CD4-positive, alpha-beta T cell treated with Interleukin-21 for 1 hour (primary cell): ENCODE data around the gene ZBTB48.

Experiments used
- DNase-seq: peaks from one replicate; pipeline ENCODE4 v3.0.0-alpha.2; 2020

Gene ZBTB48

DNA sequence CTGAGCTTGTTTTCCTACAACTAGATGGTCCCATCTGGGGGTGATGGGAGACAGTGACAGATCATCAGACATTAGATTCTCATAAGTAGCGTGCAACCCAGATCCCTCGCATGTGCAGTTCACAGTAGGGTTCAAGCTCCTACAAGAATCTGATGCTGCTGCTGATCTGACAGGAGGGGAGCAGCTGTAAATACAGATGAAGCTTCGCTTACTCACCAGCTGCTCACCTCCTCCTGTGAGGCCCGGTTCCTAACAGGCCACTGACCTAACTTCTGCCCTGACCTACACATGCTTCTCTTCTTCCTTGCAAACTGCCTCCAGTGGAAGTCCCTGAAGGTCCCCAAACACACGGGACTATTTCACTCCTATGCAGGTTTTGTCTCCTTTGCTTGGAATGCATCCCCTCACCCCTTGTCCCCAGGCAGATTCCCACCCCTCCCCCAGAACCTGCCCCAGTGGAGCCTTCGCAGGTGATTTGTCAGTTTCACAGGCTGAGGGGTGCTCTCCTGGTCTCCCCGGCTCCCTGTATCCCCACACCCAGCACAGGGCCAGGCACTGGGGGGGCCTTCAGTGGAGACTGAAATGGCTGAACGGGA lies 5.7 kb upstream of the ZBTB48 start:
- no peak for DNase-seq

DNA sequence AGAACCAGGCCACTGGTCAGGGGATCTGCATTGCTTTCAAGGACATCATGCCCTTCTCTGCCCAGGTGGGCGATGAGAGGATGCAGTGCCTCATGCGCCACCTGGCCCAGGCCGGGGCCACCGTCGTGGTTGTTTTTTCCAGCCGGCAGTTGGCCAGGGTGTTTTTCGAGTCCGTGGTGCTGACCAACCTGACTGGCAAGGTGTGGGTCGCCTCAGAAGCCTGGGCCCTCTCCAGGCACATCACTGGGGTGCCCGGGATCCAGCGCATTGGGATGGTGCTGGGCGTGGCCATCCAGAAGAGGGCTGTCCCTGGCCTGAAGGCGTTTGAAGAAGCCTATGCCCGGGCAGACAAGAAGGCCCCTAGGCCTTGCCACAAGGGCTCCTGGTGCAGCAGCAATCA lies 5.0 kb upstream of the ZBTB48 start:
- no peak for DNase-seq

DNA sequence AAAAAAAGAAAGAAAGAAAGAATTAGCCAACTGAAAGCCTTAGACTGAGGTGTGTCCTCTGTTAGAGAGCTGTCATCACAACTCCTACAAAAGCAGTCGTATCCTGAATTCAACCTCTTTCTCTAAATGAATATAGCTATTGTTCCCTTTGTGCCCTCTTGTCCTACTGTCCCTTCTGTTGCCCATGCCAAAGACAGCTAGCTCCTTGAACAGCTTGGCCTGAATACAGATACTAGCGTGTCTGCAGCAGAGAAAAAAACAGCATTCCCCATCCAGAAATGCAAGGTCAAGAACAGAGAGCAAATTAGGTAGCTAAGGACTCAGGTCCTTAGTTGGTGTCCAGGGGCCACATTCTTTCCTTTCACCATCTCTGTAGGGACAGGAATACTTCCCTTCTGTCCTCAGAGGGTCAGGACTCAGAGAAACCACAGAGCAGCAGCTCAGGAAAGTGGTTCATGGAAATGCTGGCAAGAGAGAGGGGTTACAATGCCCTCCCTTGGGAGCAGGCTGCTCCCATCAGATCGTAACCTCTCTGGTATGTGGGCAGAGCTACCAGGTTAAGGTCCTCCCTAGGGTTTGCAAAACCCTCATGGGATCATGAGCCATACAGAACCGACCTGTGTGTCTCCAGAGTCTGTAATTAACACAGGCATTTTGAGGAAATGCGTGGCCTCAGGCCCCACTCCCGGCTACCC lies 1.8 kb upstream of the ZBTB48 start:
- DNase-seq = no peak

DNA sequence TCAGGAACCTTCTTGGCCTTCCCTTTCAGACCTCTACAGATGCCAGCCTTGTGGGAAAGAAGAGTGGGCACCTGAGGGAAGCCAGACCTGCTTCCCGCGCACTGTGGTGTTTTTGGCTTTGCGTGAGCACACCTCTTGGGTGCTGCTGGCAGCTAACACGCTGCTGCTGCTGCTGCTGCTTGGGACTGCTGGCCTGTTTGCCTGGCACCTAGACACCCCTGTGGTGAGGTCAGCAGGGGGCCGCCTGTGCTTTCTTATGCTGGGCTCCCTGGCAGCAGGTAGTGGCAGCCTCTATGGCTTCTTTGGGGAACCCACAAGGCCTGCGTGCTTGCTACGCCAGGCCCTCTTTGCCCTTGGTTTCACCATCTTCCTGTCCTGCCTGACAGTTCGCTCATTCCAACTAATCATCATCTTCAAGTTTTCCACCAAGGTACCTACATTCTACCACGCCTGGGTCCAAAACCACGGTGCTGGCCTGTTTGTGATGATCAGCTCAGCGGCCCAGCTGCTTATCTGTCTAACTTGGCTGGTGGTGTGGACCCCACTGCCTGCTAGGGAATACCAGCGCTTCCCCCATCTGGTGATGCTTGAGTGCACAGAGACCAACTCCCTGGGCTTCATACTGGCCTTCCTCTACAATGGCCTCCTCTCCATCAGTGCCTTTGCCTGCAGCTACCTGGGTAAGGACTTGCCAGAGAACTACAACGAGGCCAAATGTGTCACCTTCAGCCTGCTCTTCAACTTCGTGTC lies 995 bp upstream of the ZBTB48 start:
- no peak for DNase-seq

DNA sequence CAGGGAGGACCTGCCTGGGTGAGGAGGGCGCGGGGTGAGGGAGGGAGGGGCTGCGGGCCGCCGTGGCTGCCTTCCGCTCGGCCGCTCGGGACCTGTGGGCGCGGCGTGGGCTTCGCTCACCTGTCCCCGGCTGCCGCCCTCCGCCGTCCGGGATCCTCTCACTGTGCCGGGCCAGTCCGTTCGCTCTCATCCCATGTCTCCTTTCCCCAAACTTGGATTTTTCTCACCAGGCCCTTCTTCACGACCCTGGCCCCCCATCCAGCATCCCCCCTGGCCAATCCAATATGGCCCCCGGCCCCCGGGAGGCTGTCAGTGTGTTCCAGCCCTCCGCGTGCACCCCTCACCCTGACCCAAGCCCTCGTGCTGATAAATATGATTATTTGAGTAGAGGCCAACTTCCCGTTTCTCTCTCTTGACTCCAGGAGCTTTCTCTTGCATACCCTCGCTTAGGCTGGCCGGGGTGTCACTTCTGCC lies 362 bp downstream of the ZBTB48 start:
- DNase-seq = peak; percentile 17

DNA sequence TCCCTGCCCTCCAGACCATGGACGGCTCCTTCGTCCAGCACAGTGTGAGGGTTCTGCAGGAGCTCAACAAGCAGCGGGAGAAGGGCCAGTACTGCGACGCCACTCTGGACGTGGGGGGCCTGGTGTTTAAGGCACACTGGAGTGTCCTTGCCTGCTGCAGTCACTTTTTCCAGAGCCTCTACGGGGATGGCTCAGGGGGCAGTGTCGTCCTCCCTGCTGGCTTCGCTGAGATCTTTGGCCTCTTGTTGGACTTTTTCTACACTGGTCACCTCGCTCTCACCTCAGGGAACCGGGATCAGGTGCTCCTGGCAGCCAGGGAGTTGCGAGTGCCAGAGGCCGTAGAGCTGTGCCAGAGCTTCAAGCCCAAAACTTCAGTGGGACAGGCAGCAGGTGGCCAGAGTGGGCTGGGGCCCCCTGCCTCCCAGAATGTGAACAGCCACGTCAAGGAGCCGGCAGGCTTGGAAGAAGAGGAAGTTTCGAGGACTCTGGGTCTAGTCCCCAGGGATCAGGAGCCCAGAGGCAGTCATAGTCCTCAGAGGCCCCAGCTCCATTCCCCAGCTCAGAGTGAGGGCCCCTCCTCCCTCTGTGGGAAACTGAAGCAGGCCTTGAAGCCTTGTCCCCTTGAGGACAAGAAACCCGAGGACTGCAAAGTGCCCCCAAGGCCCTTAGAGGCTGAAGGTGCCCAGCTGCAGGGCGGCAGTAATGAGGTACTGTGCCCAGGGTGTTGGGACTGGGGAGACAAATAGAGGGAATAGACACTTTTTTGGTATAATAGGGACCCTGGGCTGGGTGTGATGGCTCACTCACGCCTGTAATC lies 1.0 kb downstream of the ZBTB48 start:
- DNase-seq = no peak

DNA sequence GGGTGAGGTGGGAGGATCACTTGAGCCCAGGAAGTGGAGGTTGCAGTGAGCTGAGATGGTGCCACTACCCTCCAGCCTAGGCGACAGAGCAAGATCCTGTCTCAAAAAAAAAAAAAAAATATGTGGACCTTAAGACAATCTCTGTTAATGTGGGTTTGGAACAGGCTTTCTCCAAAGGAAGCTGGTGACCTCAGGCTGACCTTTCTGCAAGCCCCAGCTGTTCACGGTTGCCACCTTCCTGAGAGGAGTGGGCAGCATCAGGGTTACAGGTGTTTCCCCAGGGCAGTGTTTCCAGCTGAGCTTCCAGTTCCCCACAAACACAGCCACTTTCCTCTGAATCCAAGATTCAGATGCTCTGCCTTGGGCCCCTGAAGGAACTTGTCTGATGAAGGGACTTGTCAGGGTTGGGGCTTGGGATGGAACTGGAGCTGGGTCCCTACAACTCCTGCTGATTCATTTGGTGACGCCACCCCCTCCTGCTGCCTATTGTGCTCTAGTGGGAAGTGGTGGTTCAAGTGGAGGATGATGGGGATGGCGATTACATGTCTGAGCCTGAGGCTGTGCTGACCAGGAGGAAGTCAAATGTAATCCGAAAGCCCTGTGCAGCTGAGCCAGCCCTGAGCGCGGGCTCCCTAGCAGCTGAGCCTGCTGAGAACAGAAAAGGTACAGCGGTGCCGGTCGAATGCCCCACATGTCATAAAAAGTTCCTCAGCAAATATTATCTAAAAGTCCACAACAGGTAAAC lies 1.9 kb downstream of the ZBTB48 start:
- no peak for DNase-seq

DNA sequence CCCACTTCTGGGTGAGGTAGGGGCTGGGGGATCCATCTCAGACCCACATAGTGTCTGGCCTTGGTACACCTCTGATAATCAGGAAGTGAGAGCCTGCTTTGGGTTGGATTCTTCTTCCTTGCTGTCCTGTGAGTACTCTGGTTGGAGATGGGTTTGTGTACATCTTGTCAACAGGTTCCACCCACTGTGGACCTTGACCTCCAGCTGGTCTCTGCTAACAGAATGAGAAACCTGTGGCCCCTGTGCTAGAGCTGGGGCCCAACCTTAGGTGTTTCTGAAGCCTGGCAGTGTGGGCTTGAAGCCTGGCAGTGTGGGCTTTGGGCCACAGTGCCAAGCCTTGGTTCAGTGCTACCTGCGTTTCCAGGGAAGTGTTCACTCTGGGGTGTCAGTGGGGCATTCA lies 2.6 kb downstream of the ZBTB48 start:
- no peak for DNase-seq

DNA sequence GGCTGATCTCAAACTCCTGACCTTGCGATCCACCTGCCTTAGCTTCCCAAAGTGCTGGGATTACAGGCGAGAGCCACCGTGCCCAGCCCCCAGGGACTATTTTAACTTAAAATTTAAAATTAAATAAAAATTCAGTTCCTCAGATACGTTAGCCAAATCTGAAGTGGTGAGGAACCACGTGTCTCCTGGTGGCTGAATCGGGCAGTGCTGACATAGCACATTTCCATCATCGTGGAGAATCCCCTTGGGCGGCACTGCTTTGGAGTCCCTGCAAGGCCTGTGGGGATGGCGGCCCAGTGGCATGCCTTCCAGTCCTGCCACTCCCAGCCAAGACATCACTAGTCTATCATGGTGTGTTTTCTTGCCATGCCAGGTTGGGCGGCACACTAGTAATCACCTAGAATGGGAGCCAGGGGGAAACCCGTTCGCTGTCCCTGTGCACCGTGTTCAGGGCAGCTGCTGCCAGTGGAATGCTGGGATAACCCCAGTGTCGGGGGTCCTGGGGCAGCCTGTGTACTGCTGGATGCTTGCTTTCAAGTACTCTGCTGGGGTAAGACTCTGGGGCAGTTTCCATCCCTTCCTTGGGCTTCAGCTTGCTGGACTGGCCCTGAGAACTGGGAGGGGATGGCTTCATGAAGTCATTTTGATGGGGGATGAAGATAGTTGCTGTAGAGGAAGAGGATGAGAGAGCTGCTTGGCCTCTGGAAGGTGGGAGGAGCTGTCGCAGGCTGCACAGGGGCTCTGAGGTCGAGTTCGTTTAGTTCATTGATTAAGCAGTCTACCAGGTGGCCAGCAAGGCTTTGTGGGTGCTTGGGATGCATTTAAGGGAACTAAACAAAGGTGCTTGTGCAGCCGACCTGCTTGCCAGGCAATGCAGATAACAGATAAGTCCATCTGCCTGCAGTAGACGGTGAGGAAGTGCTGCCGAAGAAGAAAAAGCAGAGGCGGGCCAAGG lies 4.6 kb downstream of the ZBTB48 start:
- DNase-seq = no peak

DNA sequence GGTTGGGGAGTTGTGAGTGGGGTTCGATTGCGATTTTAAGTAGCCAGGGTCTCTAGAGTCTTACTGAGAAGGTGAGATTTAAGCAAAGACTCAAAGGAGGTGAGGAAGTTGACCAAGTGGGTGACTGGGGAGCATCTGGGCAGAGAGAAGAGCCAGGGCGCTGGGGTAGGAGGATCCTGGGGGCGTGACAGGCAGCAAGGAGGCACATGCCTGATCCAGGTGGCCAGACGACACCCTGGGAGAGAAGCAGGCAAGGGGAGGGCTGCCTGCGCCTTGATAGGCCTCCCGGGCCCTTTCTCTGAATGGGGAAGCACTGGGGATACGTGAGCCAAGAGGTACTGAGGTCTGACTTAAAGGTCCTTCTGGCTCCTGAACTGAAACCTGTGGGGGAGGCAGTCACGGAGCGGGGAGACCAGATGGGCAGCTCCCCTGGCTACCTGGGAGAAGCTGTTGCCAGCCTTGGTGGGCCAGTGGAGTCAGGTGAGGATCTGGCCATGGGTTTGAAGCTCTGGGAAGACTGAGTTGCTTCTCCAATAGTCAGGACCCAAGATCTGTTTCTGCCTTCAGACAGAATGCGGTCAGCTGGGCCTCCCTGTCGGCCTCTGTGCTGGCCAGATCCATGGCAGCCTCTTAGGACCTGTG lies 5.4 kb downstream of the ZBTB48 start:
- DNase-seq = no peak

DNA sequence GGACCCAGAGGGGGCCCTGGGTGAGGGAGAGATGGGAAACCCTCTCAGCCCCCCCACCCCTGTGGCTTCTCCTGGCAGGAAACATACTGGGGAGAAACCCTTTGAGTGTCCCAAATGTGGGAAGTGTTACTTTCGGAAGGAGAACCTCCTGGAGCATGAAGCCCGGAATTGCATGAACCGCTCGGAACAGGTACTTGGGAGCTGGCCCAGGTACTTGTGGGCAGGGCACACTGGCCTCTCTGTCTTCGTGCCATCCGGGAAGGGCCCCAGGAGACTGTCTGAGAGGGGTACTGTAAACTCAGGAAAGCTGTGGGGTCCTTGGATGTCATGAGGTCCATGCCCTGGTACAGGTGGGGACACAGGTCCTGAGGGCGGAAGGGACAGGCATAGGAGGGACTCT lies 6.0 kb downstream of the ZBTB48 start:
- DNase-seq = no peak

DNA sequence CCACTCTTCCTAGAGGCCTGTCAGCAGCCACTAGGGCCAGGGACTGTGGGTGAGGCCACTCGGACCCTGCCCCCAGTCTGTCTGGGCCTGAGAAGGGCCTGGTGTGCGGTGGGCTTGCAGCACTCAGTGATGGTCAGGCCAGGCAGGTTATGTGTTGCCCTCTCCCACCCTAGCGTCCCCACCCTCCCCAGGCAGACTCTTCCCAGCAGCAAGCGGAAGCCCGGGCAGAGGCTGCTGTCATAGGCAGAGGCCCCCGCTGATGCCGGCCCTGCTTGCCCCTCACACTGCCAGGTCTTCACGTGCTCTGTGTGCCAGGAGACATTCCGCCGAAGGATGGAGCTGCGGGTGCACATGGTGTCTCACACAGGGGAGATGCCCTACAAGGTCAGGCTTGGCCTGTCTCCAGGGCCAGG lies 6.6 kb downstream of the ZBTB48 start:
- no peak for DNase-seq

DNA sequence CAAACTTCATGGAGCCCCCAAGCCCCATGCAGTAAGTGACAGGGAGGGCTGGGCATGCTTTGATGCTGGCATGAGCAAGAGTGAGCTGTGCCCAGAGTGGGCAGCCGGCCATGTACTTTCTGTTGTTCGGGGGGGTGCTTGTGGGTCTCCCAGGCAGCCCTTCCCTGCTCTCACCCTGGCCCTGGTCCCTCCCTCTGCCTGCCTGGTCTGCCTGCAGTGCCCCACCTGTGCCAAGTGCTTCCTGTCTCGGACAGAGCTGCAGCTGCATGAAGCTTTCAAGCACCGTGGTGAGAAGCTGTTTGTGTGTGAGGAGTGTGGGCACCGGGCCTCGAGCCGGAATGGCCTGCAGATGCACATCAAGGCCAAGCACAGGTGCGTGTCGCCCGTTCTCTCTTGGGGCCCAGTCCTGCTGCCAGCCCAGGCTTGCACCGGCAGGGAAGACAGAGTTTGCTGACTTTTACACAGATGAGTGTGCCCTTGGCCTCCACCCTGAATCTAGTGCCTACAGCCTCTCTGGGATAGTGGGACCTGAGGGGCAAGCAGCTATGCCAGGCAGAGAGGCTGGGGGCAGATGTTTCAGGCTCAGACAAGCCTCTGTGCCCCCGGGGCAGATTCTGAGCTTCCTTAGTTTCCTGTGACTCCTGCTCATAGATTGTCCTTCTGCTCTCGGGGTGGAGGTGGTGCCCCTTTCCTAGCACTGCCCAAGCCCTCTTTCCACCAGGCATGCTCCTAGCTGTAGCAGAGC lies 7.6 kb downstream of the ZBTB48 start:
- no peak for DNase-seq

DNA sequence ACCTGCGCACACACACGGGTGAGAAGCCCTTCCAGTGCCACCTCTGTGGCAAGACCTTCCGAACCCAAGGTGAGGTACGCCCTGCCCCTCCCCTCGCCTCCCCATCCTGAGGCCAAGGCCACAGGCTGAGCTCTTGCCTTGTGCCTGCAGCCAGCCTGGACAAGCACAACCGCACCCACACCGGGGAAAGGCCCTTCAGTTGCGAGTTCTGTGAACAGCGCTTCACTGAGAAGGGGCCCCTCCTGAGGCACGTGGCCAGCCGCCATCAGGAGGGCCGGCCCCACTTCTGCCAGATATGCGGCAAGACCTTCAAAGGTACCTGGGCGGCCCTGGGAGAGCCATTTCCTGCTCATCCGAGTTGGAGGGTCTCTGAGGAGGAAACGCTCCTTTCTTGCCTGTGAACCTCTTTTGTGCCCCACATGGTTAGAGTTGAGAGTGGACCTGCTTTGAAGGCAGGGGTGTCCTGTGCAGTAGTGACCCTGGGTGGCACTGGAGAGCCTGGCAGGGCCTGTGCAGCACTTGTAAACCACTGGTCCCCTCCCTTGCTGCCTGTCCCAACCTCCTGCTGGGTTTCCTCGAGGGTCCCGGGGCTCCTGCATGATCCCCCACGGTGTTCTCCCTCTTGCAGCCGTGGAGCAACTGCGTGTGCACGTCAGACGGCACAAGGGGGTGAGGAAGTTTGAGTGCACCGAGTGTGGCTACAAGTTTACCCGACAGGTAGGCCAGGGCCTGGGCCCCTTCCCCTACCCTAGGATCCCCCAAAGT lies 8.5 kb downstream of the ZBTB48 start:
- no peak for DNase-seq

DNA sequence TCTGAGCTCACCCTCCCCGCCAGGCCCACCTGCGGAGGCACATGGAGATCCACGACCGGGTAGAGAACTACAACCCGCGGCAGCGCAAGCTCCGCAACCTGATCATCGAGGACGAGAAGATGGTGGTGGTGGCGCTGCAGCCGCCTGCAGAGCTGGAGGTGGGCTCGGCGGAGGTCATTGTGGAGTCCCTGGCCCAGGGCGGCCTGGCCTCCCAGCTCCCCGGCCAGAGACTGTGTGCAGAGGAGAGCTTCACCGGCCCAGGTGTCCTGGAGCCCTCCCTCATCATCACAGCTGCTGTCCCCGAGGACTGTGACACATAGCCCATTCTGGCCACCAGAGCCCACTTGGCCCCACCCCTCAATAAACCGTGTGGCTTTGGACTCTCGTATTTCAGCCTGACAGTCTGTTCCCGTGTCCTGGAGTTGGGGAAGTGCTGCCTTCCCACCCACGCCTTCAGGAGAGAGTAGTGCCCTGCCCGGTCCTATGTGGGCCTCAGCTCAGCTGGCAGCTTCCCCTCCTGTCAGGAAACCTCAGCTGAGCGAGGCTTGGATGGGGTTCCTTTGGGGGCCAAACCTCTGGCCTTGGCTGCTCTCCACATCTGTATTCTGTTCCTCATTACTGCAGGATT lies 9.2 kb downstream of the ZBTB48 start:
- DNase-seq = no peak

DNA sequence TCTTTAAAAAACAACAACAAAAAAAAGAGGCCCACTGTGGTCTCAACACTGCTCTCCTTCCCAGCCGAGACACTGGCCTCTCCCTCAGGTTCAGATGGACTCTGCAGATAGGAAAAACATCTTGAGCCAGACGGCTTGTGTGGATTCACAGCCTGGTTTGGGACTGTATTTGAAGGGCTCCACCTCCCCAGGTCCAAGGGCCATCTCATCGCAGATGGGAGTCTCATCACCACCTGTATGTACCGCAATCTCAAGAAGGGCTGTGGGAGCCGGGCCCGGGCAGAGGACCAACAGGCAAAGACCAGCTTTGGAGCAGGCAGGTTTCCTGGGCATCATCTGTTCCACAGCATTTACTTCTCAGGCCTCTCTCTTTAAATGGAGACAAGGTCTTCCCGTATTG lies 10.3 kb downstream of the ZBTB48 start:
- no peak for DNase-seq

DNA sequence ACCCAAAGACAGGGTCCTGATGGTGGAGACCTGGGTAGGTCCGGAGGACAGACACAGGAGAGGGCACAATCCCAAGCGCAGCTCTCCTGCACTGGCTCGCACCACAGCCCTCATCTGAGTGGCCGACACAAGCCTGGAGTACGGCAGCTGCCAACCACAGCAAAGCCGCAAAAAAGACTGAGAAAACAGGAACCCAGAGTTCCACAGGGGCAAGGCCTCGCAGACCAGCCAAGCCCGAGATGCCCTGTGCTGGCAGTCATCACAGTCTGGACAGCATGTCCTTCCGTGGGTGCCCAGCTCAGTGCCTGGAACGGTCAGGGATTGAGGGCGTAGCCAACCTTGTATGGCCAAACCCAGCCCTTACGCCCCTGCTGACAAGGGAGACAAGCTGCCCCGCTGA lies 11.4 kb downstream of the ZBTB48 start:
- no peak for DNase-seq

DNA sequence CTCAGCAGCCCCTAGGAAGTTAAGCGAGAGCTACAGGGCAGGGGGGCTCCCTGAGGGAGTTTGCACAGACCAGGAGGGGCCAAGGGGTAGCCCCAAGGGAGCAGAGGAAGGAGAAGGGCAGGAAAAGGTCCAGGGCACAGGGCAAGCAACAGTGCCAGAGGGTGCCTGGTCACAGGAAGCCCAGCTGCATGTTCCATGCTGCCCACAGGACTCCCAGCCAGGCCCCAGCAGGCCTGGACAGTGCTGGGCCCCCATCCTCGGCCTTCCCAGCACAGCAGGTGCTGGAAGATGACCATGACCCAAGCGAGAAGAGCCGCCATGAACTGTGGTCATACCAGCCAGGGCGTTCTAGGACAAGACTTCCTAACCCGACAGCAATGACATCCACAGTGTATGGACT lies 11.8 kb downstream of the ZBTB48 start:
- no peak for DNase-seq

DNA sequence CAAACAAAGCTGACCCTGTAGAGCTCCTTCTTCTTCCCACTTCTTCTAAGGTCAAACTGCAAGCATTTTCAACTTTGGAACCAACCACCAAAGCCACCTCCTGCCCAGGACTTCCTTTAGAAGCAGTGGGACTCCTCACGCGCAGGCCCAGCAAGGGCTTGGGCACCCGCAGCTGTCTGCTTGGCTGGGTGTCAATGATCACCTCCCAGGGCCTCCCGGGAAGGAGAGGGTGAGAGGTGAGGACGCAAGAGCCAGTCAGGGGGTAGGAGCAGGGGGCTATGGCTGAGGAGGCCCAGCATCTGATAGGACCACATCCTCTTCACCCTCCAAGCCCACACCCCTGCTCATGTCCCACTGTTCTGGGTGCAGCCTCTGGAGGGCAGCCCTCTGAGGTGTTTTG lies 12.6 kb downstream of the ZBTB48 start:
- DNase-seq = no peak
